OCI-LY7 (cell line): ENCODE measurements around the gene CABYR. TPM values are rescaled to one million over a fixed set of nuclear protein-coding genes. Genes with fewer than 3 reads are reported as not detected.

Source experiments
- BruUV-seq: library from RNA; stranded (reverse); fragments of 400-500 nt; replicated peaks from 2 replicates; lab custom pipeline; 2021; lab: Mats Ljungman, UMichigan
- CTCF ChIA-PET: fragments of 300-600 bp; sonication (Branson Sonifier 250); formaldehyde crosslinking; loops from one replicate; lab custom pipeline; 2022; ENCODE audit warnings: antibody characterized with exemption; ENCODE audit not compliant: unreplicated experiment; lab: Charles Lee
- POLR2A ChIA-PET: fragments of 300-600 bp; sonication (Branson Sonifier 250); formaldehyde crosslinking; loops from one replicate; lab custom pipeline; 2022; ENCODE audit warnings: antibody characterized with exemption; lab: Charles Lee
- DNase-seq: peaks from one replicate; pipeline ENCODE4 v3.0.0-alpha.2; 2015; ENCODE audit warnings: low spot score
- H2AFZ ChIP-seq: fragments of 200-600 bp; sonication (generic), shearing (Covaris generic); 2 replicates; pipeline ENCODE4 v1.6.1; 2014; ENCODE audit warnings: mild to moderate bottlenecking, antibody characterized with exemption, low read length, moderate library complexity
- H3K27ac ChIP-seq: fragments of 200-600 bp; sonication (generic); 2 replicates; pipeline ENCODE4 v1.5.1; 2014; ENCODE audit warnings: mixed run types, low read depth, mild to moderate bottlenecking, moderate library complexity, low read length, inconsistent platforms; ENCODE audit not compliant: poor library complexity, severe bottlenecking
- H3K36me3 ChIP-seq: fragments of 200-600 bp; sonication (generic); 2 replicates; pipeline ENCODE4 v1.6.1; 2014; ENCODE audit warnings: mild to moderate bottlenecking, antibody characterized with exemption, low read length, moderate library complexity, mixed read lengths; ENCODE audit not compliant: insufficient read depth
- H3K4me1 ChIP-seq: fragments of 200-600 bp; sonication (generic); 2 replicates; pipeline ENCODE4 v1.5.1; 2014; ENCODE audit warnings: mild to moderate bottlenecking, low read length; ENCODE audit not compliant: insufficient read depth, poor library complexity, severe bottlenecking
- H3K4me2 ChIP-seq: fragments of 200-600 bp; sonication (generic); 2 replicates; pipeline ENCODE4 v1.6.1; 2014; ENCODE audit warnings: mild to moderate bottlenecking, low read length
- H3K4me3 ChIP-seq: fragments of 200-600 bp; sonication (generic); 2 replicates; pipeline ENCODE4 v1.5.1; 2014; ENCODE audit warnings: mild to moderate bottlenecking, low read depth, low read length; ENCODE audit not compliant: poor library complexity, severe bottlenecking
- H3K79me2 ChIP-seq: fragments of 200-600 bp; sonication (generic); 2 replicates; pipeline ENCODE4 v1.6.1; 2016; ENCODE audit warnings: low read depth, mild to moderate bottlenecking, low read length, moderate library complexity, mixed read lengths; ENCODE audit not compliant: insufficient read depth
- H3K9me2 ChIP-seq: fragments of 200-600 bp; sonication (generic); 2 replicates; pipeline ENCODE4 v1.6.1; 2016; ENCODE audit warnings: mild to moderate bottlenecking, low read length, mixed read lengths; ENCODE audit not compliant: insufficient read depth
- H3K9me3 ChIP-seq: fragments of 200-600 bp; sonication (generic); 2 replicates; pipeline ENCODE4 v1.6.1; 2014; ENCODE audit warnings: mild to moderate bottlenecking, mixed run types, low read length, mixed read lengths
- H4K20me1 ChIP-seq: fragments of 200-600 bp; sonication (generic); 2 replicates; pipeline ENCODE4 v1.6.1; 2014; ENCODE audit warnings: mild to moderate bottlenecking, antibody characterized with exemption, low read length, moderate library complexity, mixed read lengths; ENCODE audit not compliant: insufficient read depth
- CTCF ChIP-seq: fragments of 200-600 bp; sonication (generic); conservative IDR thresholded peaks from 2 replicates; pipeline ENCODE4 v1.5.1; 2014; ENCODE audit warnings: mild to moderate bottlenecking, antibody characterized with exemption, low read length, moderate library complexity, mixed read lengths
- EZH2phosphoT487 ChIP-seq: fragments of 200-600 bp; sonication (generic); IDR thresholded peaks from 2 replicates; pipeline ENCODE4 v1.6.1; 2018; ENCODE audit warnings: low read depth, borderline replicate concordance, mild to moderate bottlenecking, mixed run types, antibody characterized with exemption, low read length, moderate library complexity, mixed read lengths
- intact Hi-C: fragments of 100-400 bp; cut with micrococcal nuclease; formaldehyde crosslinking; loops from one replicate; pipeline ENCODE4 v1.10.0; 2022; ENCODE audit not compliant: unreplicated experiment
- total RNA-seq, 2 experiments: library from RNA; depleted of rRNA in 1 of 2; stranded (reverse); fragments of >200 nt in 1 of 2; shearing (Covaris generic) in 1 of 2; gene quantifications; 2 replicates each; pipeline ENCODE4 v1.2.3, GENCODE V29; 2014 to 2022

Gene CABYR
- total RNA-seq, 2 experiments from 2014 or later, result not detected

GRCh38 chr18:24153397-24153796 lies 14.5 kb downstream of the CABYR start:
- no peak overlapping the region for H3K4me3 ChIP-seq
- no peaks in the 10 kb centered on the region for H3K79me2 ChIP-seq
- no peaks in the 10 kb centered on the region for H3K9me3 ChIP-seq
- no peaks in the 10 kb centered on the region for H3K4me1 ChIP-seq
- BruUV-seq, result no TSS peak
- H4K20me1 ChIP-seq, result no peaks in the 10 kb centered on the region
- H3K4me2 ChIP-seq, result no peak overlapping the region
- H3K9me2 ChIP-seq, result no peaks in the 10 kb centered on the region
- no peak overlapping the region for H2AFZ ChIP-seq
- CTCF ChIA-PET, result no interaction called here
- no peak for DNase-seq
- H3K27ac ChIP-seq, result no peak overlapping the region
- no peaks in the 10 kb centered on the region for H3K36me3 ChIP-seq
- no peak for TF ChIP-seq CTCF
- no peak for TF ChIP-seq EZH2phosphoT487
- intact Hi-C loops, result loop anchor here (5.0 kb wide), 1 partner anchor 711 kb away; no protein-coding TSS in a partner anchor
- POLR2A ChIA-PET, result no interaction called here

GRCh38 chr18:24157855-24158254 lies 19.0 kb downstream of the CABYR start:
- Histone ChIP-seq H3K4me1 (no peaks in the 10 kb centered on the region), H3K4me3 (no peak overlapping the region), H3K36me3 (no peaks in the 10 kb centered on the region), H2AFZ (no peak overlapping the region), H3K27ac (no peak overlapping the region), H3K9me2 (no peaks in the 10 kb centered on the region), H3K9me3 (no peaks in the 10 kb centered on the region), H3K79me2 (no peaks in the 10 kb centered on the region), H4K20me1 (no peaks in the 10 kb centered on the region), H3K4me2 (no peak overlapping the region)
- TF ChIP-seq EZH2phosphoT487 (no peak), CTCF (no peak)
- no TSS peak for BruUV-seq
- no peak for DNase-seq
- intact Hi-C loops, result no loop called here
- ChIA-PET CTCF (no interaction called here), POLR2A (interaction anchor here (0.7 kb wide), 1 partner anchor 8 kb away, joined by 3 read pairs; no protein-coding TSS in a partner anchor)

GRCh38 chr18:24160086-24160485 lies 21.2 kb downstream of the CABYR start:
- POLR2A ChIA-PET, result no interaction called here

More at GRCh38 chr18:24160086-24160485, 21.2 kb downstream of the CABYR start:
- Histone ChIP-seq H2AFZ (no peak overlapping the region), H3K4me3 (no peak overlapping the region), H4K20me1 (no peaks in the 10 kb centered on the region), H3K4me2 (no peak overlapping the region), H3K9me2 (no peaks in the 10 kb centered on the region), H3K36me3 (no peaks in the 10 kb centered on the region), H3K27ac (no peak overlapping the region), H3K4me1 (no peaks in the 10 kb centered on the region), H3K79me2 (no peaks in the 10 kb centered on the region), H3K9me3 (no peaks in the 10 kb centered on the region)
- no peak for TF ChIP-seq EZH2phosphoT487
- no peak for TF ChIP-seq CTCF
- no TSS peak for BruUV-seq
- CTCF ChIA-PET, result no interaction called here
- intact Hi-C loops, result no loop called here
- no peak for DNase-seq
